SU-DHL-6 (cell line): ENCODE data around the gene CGB1.
"Not testable (repeated sequence)": the region's sequence is repeated elsewhere in the genome, so short reads cannot be mapped to it uniquely, and the experiment has no call there.

Source experiments
- CTCF ChIP-seq: fragments of 200-600 bp; sonication (generic); IDR thresholded peaks from one replicate; pipeline ENCODE4 v1.5.1; 2017; ENCODE audit warnings: antibody characterized with exemption, mild to moderate bottlenecking, low read length, moderate library complexity; ENCODE audit not compliant: insufficient read depth, poor library complexity, severe bottlenecking
- EZH2phosphoT487 ChIP-seq: fragments of 200-600 bp; sonication (generic), shearing (Covaris generic); conservative IDR thresholded peaks from 2 replicates; pipeline ENCODE4 v1.6.1; 2018; ENCODE audit warnings: mild to moderate bottlenecking, antibody characterized with exemption, low read length, moderate library complexity, mixed read lengths

GRCh38 chr19:49049011-49049410, 12.3 kb upstream of the CGB1 start, which contains the start of gene CGB8:
- not testable (repeated sequence) for TF ChIP-seq CTCF, EZH2phosphoT487
